CD8-positive, alpha-beta memory T cell (primary cell): Measurements from ENCODE around the gene GRAMD4. TPM values are rescaled to one million over a fixed set of nuclear protein-coding genes. Genes with fewer than 3 reads are reported as not detected.

Experiments
- CTCF ChIA-PET: fragments of 350-600 bp; sonication (Branson Sonifier 250); formaldehyde crosslinking; loops from one replicate; lab custom pipeline; 2021; ENCODE audit warnings: antibody characterized with exemption; lab: Charles Lee
- POLR2A ChIA-PET: fragments of 350-600 bp; sonication (Branson Sonifier 250); formaldehyde crosslinking; loops from one replicate; lab custom pipeline; 2021; ENCODE audit warnings: antibody characterized with exemption; lab: Charles Lee
- DNase-seq, 5 donors: peaks; one replicate each; pipeline versions ENCODE4 v3.0.0 to v3.0.0-alpha.2; 2020 to 2022; ENCODE audit warnings: mixed read lengths in 1 of 5
- H3K27ac ChIP-seq: one replicate; pipeline ENCODE4 v1.7.0; 2013; ENCODE audit warnings: low read depth, mild to moderate bottlenecking, low read length, moderate library complexity
- H3K27me3 ChIP-seq: 2 replicates; pipeline ENCODE4 v1.7.0; 2013; ENCODE audit warnings: low read length, mild to moderate bottlenecking; ENCODE audit not compliant: insufficient read depth, poor library complexity, severe bottlenecking
- H3K36me3 ChIP-seq: 2 replicates; pipeline ENCODE4 v1.7.0; 2013; ENCODE audit warnings: mild to moderate bottlenecking, low read length, moderate library complexity; ENCODE audit not compliant: insufficient read depth
- H3K4me1 ChIP-seq: 2 replicates; pipeline ENCODE4 v1.7.0; 2013; ENCODE audit warnings: mild to moderate bottlenecking, low read length, moderate library complexity; ENCODE audit not compliant: insufficient read depth
- H3K4me3 ChIP-seq: 2 replicates; pipeline ENCODE4 v1.7.0; 2013; ENCODE audit warnings: mild to moderate bottlenecking, low read length
- H3K9me3 ChIP-seq: 2 replicates; pipeline ENCODE4 v1.7.0; 2013; ENCODE audit warnings: mild to moderate bottlenecking, low read length
- H3K27ac Mint-ChIP-seq, 8 donors: one replicate each; pipeline ENCODE4 v1.8.0; 2020 to 2021; ENCODE audit warnings: mixed read lengths in 8 of 8, mild to moderate bottlenecking in 6 of 8, inconsistent platforms in 3 of 8, moderate library complexity in 3 of 8
- H3K27me3 Mint-ChIP-seq, 2 donors: one replicate each; pipeline ENCODE4 v1.8.0; 2020 to 2021; ENCODE audit warnings: mixed read lengths in 2 of 2, mild to moderate bottlenecking in 1 of 2, moderate library complexity in 1 of 2
- H3K36me3 Mint-ChIP-seq, 3 donors: one replicate each; pipeline ENCODE4 v1.8.0; 2020 to 2021; ENCODE audit warnings: mixed read lengths in 3 of 3, inconsistent platforms in 1 of 3, mild to moderate bottlenecking in 1 of 3
- H3K4me1 Mint-ChIP-seq, 3 donors: one replicate each; pipeline ENCODE4 v1.8.0; 2020 to 2021; ENCODE audit warnings: mixed read lengths in 3 of 3, inconsistent platforms in 1 of 3, mild to moderate bottlenecking in 1 of 3
- H3K4me3 Mint-ChIP-seq, 7 donors: one replicate each; pipeline ENCODE4 v1.8.0; 2020 to 2021; ENCODE audit warnings: mixed read lengths in 7 of 7, mild to moderate bottlenecking in 6 of 7, moderate library complexity in 4 of 7, inconsistent platforms in 2 of 7
- H3K9me3 Mint-ChIP-seq, 5 donors: one replicate each; pipeline ENCODE4 v1.8.0; 2020 to 2022; ENCODE audit warnings: mixed read lengths in 5 of 5, mild to moderate bottlenecking in 3 of 5, moderate library complexity in 2 of 5, inconsistent platforms in 1 of 5
- polyA plus RNA-seq: library from polyadenylated mRNA; unstranded; fragments of 300-500 nt; fragmentation: Illumina TruSeq; gene quantifications from one replicate; pipeline ENCODE4 v1.2.3, GENCODE V29; 2021
- total RNA-seq, 2 experiments: library from RNA; stranded (reverse); gene quantifications; one replicate each; pipeline ENCODE4 v1.2.3, GENCODE V29; 2021

Gene GRAMD4
- total and polyA plus RNA-seq, 3 experiments from 2014 or later, result 7.6 to 33.0 (median 25.3) TPM

DNA sequence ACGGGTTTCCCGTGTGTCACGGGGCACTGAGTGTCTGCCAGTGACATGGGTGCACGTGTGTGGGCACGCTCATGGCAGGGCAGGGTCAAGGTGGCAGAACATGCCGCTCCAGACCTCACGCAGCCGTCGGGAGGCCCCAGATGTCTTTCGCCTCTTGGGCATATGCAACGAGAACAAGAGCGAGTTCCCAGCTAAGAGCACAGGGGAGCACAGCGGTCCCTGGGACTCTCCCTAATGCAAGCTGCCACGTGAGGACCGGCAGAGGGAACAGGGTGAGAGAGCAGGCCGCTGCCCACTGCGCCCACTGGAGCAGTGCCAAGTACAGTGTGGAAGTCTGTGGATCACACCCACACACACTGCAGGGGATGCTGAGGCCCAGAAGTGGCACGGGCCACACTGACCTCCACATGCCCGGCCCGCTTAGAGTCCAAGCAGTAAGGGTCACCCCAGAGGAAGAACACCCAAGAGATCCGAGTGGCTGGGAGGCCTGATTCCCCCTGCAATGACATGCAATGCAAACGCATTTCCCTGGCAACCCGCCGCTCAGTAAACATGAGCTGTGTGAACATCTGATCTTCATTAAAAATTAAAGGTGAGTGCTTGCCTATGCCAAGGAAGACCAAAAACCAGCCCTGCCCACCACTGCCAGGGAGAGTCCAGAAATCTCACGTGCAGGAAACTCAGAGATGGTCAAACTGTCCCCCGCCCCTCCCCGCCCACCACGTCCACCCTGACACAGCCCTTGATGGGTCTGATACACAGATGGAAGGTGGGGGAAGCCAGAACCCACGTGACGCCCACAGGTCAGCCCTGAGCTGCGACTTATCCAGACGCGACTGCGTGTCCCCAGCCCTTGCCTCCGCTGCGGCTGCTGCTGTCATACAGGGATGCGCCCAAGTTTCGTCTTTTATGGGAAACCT, 106.1 kb downstream of the GRAMD4 start:
- Mint-ChIP-seq H3K27ac (peak overlapping the region in 6 of 8 donors; percentile 68 to 93 (median 82)), H3K4me3 (peak overlapping the region in 3 of 7 donors; percentile 27 to 67 (median 53)), H3K9me3 (no peaks in the 10 kb centered on the region), H3K4me1 (peaks cover 40 to 72% (median 65%) of the 10 kb centered on the region in 3 donors), H3K36me3 (peaks cover 1 to 81% (median 11%) of the 10 kb centered on the region in 3 donors), H3K27me3 (no peaks in the 10 kb centered on the region)
- H3K4me3 ChIP-seq, result no peak overlapping the region
- H3K9me3 ChIP-seq, result no peaks in the 10 kb centered on the region
- ChIA-PET CTCF (interaction anchor here (2.7 kb wide), 1 partner anchor 77 kb away, joined by 10 read pairs; no protein-coding TSS in a partner anchor), POLR2A (no interaction called here)
- H3K27ac ChIP-seq, result no peak overlapping the region
- H3K36me3 ChIP-seq, result peaks cover 12% of the 10 kb centered on the region
- no peaks in the 10 kb centered on the region for H3K27me3 ChIP-seq
- peaks cover 14% of the 10 kb centered on the region for H3K4me1 ChIP-seq
- no peak for DNase-seq

DNA sequence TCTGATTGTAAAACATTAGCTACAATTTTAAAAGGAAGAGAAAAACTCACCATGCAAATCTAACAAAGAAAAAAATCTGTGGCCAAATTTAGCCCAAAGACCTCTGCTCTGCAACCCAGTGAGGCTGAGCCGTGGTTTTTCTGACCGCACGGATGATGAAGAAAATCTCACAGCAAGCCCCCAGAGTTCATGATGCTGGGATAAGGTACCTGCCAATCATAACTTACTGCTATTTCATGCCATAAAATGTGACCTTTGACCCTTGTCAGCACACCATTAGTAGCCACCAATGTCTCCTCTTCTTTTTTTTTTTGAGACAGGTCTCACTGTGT, 106.8 kb downstream of the GRAMD4 start:
- Mint-ChIP-seq H3K27me3 (no peaks in the 10 kb centered on the region), H3K4me3 (peak overlapping the region in 2 of 7 donors; percentile 53 to 67), H3K36me3 (peaks cover 6 to 81% (median 13%) of the 10 kb centered on the region in 3 donors), H3K9me3 (no peaks in the 10 kb centered on the region), H3K4me1 (peaks cover 44 to 75% (median 72%) of the 10 kb centered on the region in 3 donors), H3K27ac (peak overlapping the region in 7 of 8 donors; percentile 29 to 93 (median 75))
- Histone ChIP-seq H3K36me3 (peaks cover 16% of the 10 kb centered on the region), H3K27ac (no peak overlapping the region), H3K9me3 (no peaks in the 10 kb centered on the region), H3K4me1 (peaks cover 20% of the 10 kb centered on the region), H3K4me3 (no peak overlapping the region), H3K27me3 (no peaks in the 10 kb centered on the region)
- DNase-seq, result no peak
- CTCF ChIA-PET, result interaction anchor here (2.7 kb wide), 1 partner anchor 76 kb away, joined by 10 read pairs; no protein-coding TSS in a partner anchor
- POLR2A ChIA-PET, result no interaction called here

DNA sequence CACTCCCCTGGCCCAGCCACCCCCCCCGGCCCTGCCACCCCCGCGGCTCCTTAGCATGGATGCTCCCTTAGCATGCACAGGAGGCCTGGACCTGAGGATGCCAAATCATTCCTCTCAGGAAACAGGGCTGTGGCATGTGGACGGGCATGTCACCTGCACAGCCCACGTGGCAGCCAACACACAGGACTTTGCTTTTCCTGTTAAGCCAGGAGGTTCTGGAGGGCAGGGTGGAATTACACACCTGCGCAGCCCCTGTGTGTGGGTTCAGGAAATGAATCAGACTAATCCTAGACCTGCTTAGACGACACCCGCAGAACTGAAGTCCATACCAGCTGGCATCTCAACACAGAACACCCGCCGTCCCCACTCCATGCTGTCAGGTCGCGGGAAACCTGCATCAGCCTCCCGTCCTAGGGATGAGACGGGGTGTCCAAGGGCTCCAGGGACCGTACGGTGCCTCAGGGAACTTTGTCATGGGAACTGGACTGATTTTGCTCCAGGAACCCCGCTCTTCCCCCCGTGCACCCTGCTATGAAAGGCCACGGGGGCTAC, 107.7 kb downstream of the GRAMD4 start:
- Mint-ChIP-seq H3K27me3 (no peaks in the 10 kb centered on the region), H3K27ac (peak overlapping the region in 6 of 8 donors; percentile 37 to 93 (median 55)), H3K4me1 (peaks cover 49 to 77% (median 77%) of the 10 kb centered on the region in 3 donors), H3K36me3 (peaks cover 6 to 82% (median 13%) of the 10 kb centered on the region in 3 donors), H3K9me3 (no peaks in the 10 kb centered on the region), H3K4me3 (peak overlapping the region in 1 of 7 donors; percentile 15)
- Histone ChIP-seq H3K9me3 (no peaks in the 10 kb centered on the region), H3K27me3 (no peaks in the 10 kb centered on the region), H3K36me3 (peaks cover 17% of the 10 kb centered on the region), H3K27ac (no peak overlapping the region), H3K4me3 (no peak overlapping the region), H3K4me1 (peaks cover 20% of the 10 kb centered on the region)
- ChIA-PET CTCF (interaction anchor here (2.7 kb wide), 1 partner anchor 75 kb away, joined by 10 read pairs; no protein-coding TSS in a partner anchor), POLR2A (no interaction called here)
- no peak for DNase-seq

DNA sequence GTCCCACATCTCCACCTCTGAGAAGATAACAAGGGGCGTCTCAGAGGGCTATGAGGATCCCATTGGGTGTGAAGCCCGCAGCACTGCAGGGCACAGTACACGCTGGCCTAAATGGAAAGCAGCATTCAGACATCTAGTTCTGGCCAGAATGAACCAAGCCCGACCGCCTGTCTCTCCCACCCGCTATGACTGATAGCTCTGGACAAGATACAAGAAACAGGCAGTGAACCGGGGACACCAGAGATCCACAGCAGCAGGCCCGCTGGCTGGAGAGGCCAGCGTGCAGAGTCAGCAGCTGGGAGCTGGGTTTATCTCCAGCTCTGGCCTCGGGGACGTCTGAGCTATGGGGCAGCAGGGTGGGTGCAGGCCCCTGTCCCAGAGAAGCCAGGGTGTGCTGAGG, 108.3 kb downstream of the GRAMD4 start:
- DNase-seq, result no peak
- Mint-ChIP-seq H3K27ac (peak overlapping the region in 7 of 8 donors; percentile 7 to 100 (median 81)), H3K36me3 (peaks cover 6 to 79% (median 13%) of the 10 kb centered on the region in 3 donors), H3K4me1 (peaks cover 47 to 74% (median 73%) of the 10 kb centered on the region in 3 donors), H3K9me3 (no peaks in the 10 kb centered on the region), H3K27me3 (no peaks in the 10 kb centered on the region), H3K4me3 (peak overlapping the region in 2 of 7 donors; percentile 15 to 40)
- H3K27me3 ChIP-seq, result no peaks in the 10 kb centered on the region
- H3K9me3 ChIP-seq, result no peaks in the 10 kb centered on the region
- no peak overlapping the region for H3K27ac ChIP-seq
- POLR2A ChIA-PET, result no interaction called here
- H3K4me1 ChIP-seq, result peaks cover 20% of the 10 kb centered on the region
- peaks cover 17% of the 10 kb centered on the region for H3K36me3 ChIP-seq
- CTCF ChIA-PET, result no interaction called here
- H3K4me3 ChIP-seq, result no peak overlapping the region

Other genes starting within 250 kb of the GRAMD4 start
- gene CELSR1, start 82.8 kb upstream of the GRAMD4 start, total RNA-seq, result under 1 TPM; 0.15 to 0.33 TPM
- 0.30 TPM for gene CELSR1, start 82.8 kb upstream of the GRAMD4 start, polyA plus RNA-seq
- gene CERK, start 117.9 kb downstream of the GRAMD4 start, total RNA-seq, result 10 to 100 TPM; 64.3 to 64.5 TPM
- gene CERK, start 117.9 kb downstream of the GRAMD4 start, polyA plus RNA-seq, result 108 TPM
- gene TBC1D22A, start 142.3 kb downstream of the GRAMD4 start, total RNA-seq, result 10 to 100 TPM; 34.0 to 34.8 TPM
- 26.6 TPM for gene TBC1D22A, start 142.3 kb downstream of the GRAMD4 start, polyA plus RNA-seq